GM21390 (cell line): Measurements from ENCODE around the gene TMEM154.

Experiments used
- ATAC-seq: cut with Tn5 transposase; IDR thresholded peaks from one replicate; pipeline ENCODE4 v1.9.1; 2021; ENCODE audit not compliant: unreplicated experiment

Gene TMEM154

GRCh38 chr4:152634110-152634760, 45.6 kb downstream of the TMEM154 start:
- no peak for ATAC-seq

- ATAC-seq, result no peak
These were observed 46.7 kb downstream of the TMEM154 start for GRCh38 chr4:152633118-152633517.

- ATAC-seq, result no peak
These were observed 49.5 kb downstream of the TMEM154 start for GRCh38 chr4:152630324-152630723.

- ATAC-seq, result no peak
These were observed 49.9 kb downstream of the TMEM154 start for GRCh38 chr4:152629908-152630307.

GRCh38 chr4:152628128-152628527, 51.7 kb downstream of the TMEM154 start:
- ATAC-seq, result no peak

GRCh38 chr4:152626790-152627189, 53.0 kb downstream of the TMEM154 start:
- no peak for ATAC-seq

GRCh38 chr4:152620915-152621314, 58.9 kb downstream of the TMEM154 start:
- ATAC-seq, result no peak

- no peak for ATAC-seq
These were observed 59.6 kb downstream of the TMEM154 start for GRCh38 chr4:152620218-152620617.

GRCh38 chr4:152619556-152619955, 60.2 kb downstream of the TMEM154 start:
- no peak for ATAC-seq

GRCh38 chr4:152618971-152619370, 60.8 kb downstream of the TMEM154 start:
- no peak for ATAC-seq

GRCh38 chr4:152616804-152617203, 63.0 kb downstream of the TMEM154 start:
- ATAC-seq, result no peak

GRCh38 chr4:152613841-152614721, 65.7 kb downstream of the TMEM154 start:
- ATAC-seq, result no peak

- no peak for ATAC-seq
These were observed 66.4 kb downstream of the TMEM154 start for GRCh38 chr4:152613351-152613750.

- ATAC-seq, result no peak
These were observed 69.7 kb downstream of the TMEM154 start for GRCh38 chr4:152610131-152610530.

- no peak for ATAC-seq
These were observed 70.3 kb downstream of the TMEM154 start for GRCh38 chr4:152609481-152609880.

GRCh38 chr4:152607178-152607577, 72.6 kb downstream of the TMEM154 start:
- no peak for ATAC-seq

- ATAC-seq, result no peak
These were observed 73.0 kb downstream of the TMEM154 start for GRCh38 chr4:152606753-152607152.

GRCh38 chr4:152605641-152606335, 74.0 kb downstream of the TMEM154 start:
- ATAC-seq, result no peak

- ATAC-seq, result no peak
These were observed 74.8 kb downstream of the TMEM154 start for GRCh38 chr4:152605031-152605430.

- no peak for ATAC-seq
These were observed 78.6 kb downstream of the TMEM154 start for GRCh38 chr4:152601156-152601555.

GRCh38 chr4:152599636-152600035, 80.2 kb downstream of the TMEM154 start:
- ATAC-seq, result no peak

- ATAC-seq, result no peak
These were observed 80.7 kb downstream of the TMEM154 start for GRCh38 chr4:152599095-152599494.
